Measurements from ENCODE around the gene CRYBA1.

CRYBA1 gene

DNA sequence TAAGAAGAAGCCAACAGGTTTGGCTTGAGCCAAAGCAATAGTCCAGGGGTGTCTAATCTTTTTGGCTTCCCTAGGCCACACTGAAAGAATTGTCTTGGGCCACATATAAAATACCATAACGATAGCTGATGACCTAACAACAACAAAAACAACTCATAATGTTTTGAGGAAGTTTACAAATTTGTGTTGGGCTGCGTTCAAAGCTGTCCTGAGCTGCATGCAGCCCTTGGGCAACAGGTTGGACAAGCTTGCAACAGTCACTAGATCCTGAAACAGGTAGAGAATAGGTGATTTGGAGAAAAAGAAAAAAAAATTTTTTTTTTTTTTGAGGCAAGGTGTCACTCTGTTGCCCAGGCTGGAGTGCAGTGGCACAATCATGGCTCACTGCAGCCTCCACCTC, 4.5 kb downstream of the CRYBA1 start:
- TF ChIP-seq GATA2 (IDR thresholded peaks at IDR 0.05; ENCODE audit: low read depth, low read length) (no peak), GATA3 (IDR thresholded peaks at IDR 0.05; ENCODE audit: low read depth, low read length) (no peak)

DNA sequence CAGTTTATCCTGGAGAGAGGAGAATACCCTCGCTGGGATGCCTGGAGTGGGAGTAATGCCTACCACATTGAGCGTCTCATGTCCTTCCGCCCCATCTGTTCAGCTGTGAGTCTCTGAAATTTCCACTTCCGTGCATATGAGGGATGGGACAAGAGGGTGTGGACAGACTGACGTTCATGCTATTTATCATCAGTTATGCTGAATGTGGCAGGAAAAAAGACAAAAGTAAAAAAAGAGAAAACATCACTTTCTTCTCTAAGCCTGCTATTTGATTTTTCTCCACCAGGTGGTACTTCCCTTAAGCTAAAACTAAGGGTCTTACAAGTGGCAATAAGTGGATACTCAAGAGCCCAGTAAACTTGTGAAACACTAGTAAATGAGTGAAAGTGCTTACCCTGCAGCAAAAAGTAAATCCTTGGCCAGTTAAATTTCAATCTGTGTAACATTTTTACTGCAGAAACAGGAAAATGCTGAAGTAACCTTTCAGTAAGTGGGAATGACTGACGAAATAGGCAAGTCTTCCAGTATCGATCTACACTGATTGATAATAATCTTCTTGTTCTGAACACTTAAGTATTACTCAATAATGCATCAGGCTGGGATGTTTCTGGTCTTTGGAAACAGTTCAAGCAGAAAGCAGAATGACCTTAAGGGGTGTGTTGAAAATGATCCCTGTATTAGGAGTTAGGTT, 5.6 kb downstream of the CRYBA1 start:
- TF ChIP-seq GATA3 (IDR thresholded peaks at IDR 0.05; ENCODE audit: low read depth, low read length), result no peak
- no peak for TF ChIP-seq GATA2 (IDR thresholded peaks at IDR 0.05; ENCODE audit: low read depth, low read length)

DNA sequence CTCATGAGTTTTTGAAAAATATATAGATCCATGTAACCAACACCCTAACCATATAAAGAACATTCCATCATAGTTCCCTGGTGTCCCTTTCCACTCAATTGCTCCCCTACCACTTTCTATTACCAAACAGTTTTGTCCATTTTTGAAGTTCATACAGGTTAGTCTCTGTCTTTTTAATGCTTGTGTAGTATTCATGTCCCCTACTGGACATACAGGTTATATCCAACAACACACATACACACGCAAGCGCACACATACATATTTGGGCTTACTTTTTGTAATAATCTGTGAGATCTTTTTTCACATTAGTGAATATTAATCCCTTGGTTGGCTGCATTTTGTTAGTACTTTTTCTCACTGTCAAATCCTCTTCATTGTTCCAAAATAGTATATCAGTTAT, 6.4 kb downstream of the CRYBA1 start:
- no peak for TF ChIP-seq GATA3 (IDR thresholded peaks at IDR 0.05; ENCODE audit: low read depth, low read length)
- no peak for TF ChIP-seq GATA2 (IDR thresholded peaks at IDR 0.05; ENCODE audit: low read depth, low read length)

DNA sequence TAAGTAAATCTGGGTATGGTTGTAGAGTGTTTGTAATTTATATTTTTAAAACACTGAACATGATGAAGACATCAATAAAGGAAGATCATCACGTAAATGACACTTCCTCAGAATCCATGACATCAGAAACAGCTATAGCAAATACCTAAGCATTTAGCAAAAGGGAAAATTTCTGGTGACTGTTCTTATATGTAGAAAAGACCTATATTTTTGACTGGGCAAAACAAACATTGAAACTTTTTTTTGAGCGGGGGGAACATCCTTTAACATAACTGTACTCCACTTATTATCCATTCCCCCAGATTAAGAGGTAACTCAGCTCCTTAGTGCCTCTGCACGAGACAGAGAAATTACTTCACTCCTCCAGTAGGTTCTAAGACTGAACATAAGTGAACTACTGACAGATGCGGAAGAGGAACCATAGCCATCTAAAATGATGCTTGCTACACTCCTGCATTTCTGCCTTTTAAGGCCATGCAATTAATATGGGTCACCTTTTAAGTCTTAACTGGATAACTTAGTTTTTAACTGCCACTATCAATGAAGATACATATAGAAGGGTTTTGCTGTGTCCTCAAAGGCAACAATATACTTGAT, 9.4 kb downstream of the CRYBA1 start:
- TF ChIP-seq GATA3 (IDR thresholded peaks at IDR 0.05; ENCODE audit: low read depth, low read length) (no peak), GATA2 (IDR thresholded peaks at IDR 0.05; ENCODE audit: low read depth, low read length) (no peak)

DNA sequence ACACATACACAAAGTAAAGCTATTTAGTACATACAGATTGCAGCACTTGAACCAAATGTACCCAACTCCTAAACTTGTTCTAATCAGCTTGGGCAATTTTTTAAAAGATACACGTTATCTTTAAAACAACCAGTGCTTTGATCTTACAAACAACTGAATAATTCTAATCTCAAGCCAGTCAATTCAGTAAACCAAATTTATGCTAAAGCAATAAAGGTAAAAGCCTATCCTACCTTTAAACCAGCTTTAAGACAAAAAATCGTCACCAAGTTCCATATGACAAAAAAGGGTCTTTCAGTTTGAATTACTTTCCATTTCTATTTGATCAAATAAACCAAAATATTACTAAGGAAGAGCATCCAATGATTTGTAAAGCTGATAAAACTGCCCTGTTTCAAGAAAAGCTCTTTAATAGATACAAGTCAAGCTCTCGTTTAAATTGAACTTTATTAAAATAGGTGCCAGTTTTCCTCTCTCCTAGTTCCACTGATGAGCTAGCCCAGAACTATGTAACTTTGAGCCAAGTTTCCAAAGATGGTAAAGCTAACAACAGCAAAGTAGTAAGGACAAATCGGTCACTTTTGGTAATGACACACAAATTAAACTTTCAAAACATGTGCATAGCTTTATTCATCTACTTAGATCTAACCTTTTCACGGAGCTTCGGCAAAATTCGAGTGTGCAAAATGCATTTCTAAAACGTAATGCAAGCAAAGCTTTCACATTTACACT, 10.2 kb downstream of the CRYBA1 start:
- TF ChIP-seq GATA3 (IDR thresholded peaks at IDR 0.05; ENCODE audit: low read depth, low read length), result no peak
- no peak for TF ChIP-seq GATA2 (IDR thresholded peaks at IDR 0.05; ENCODE audit: low read depth, low read length)

DNA sequence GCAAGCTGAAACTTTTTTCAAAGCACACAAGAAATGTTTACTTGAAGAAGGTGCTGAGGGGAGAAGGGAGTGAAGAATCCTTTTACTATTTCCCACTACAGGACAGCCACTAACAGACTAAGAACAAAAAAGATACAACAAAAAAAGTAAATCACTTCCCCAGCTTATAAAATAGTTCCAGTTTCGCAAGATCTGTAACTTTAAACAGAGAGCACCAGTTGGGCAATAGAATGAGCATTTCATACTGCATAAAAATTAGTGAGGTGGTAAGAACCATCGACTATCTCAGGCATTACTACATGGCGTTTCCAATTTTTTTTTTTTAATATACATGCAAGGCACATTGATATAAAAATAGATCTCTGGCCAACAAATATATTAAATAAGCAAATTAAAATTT, 11.1 kb downstream of the CRYBA1 start:
- TF ChIP-seq GATA2 (IDR thresholded peaks at IDR 0.05; ENCODE audit: low read depth, low read length), result no peak
- TF ChIP-seq GATA3 (IDR thresholded peaks at IDR 0.05; ENCODE audit: low read depth, low read length), result no peak

DNA sequence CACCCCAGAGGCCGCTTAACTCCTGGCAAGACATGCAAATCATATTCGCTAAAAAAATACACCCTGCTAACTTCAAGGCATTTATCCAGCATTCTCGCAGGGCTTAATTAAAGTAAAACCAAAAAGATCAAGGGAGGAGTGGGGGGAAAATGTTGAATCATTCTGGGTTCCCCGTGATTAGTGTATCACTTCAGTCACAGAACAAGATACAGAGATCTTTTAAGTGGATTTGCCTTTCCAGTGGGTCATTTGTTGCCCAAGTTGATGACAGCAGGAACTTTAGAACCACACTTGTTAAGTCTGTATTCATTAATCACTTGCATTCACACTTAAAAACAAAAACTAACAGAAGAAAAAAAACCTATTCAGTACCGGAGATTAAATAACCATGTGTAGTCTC, 17.3 kb downstream of the CRYBA1 start:
- no peak for TF ChIP-seq GATA2 (IDR thresholded peaks at IDR 0.05; ENCODE audit: low read depth, low read length)
- no peak for TF ChIP-seq GATA3 (IDR thresholded peaks at IDR 0.05; ENCODE audit: low read depth, low read length)

DNA sequence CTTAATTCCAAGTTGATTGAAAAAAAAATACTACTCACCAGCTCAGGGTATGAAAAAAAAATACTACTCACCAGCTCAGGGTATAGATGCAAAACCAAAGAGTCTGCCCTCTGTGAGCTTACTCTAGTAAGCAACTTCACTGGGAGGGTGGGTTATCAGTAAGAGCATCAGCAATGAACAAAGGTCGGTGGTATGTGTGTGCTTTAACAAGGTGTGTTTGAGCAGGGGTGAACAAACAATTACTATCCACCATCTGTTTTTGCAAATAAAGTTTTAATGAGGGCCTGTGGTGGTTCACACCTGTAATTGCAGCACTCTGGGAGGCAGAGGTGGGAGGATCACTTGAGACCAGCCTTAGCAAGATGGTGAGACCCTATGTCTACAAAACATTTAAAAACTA, 27.3 kb downstream of the CRYBA1 start:
- TF ChIP-seq GATA3 (IDR thresholded peaks at IDR 0.05; ENCODE audit: low read depth, low read length), result no peak
- TF ChIP-seq GATA2 (IDR thresholded peaks at IDR 0.05; ENCODE audit: low read depth, low read length), result no peak

DNA sequence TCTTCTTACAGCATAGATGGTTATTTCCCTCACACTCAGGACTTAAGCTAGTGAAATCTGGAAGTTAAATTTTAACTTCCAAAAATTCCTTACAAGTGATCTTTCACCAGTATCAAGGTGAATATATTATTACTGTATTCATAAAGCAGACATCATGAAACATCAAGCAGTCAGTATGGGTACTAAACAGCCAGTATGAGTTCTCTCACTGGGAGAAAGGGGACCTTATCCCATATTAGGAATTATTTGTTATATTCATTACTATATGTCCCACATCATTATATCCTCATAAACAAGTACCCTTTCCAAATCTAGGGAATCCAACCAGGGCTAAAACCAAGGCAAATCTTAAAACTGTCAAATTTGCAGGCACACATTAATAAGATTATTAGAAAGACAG, 32.0 kb downstream of the CRYBA1 start:
- no peak for TF ChIP-seq GATA3 (IDR thresholded peaks at IDR 0.05; ENCODE audit: low read depth, low read length)
- no peak for TF ChIP-seq GATA2 (IDR thresholded peaks at IDR 0.05; ENCODE audit: low read depth, low read length)

DNA sequence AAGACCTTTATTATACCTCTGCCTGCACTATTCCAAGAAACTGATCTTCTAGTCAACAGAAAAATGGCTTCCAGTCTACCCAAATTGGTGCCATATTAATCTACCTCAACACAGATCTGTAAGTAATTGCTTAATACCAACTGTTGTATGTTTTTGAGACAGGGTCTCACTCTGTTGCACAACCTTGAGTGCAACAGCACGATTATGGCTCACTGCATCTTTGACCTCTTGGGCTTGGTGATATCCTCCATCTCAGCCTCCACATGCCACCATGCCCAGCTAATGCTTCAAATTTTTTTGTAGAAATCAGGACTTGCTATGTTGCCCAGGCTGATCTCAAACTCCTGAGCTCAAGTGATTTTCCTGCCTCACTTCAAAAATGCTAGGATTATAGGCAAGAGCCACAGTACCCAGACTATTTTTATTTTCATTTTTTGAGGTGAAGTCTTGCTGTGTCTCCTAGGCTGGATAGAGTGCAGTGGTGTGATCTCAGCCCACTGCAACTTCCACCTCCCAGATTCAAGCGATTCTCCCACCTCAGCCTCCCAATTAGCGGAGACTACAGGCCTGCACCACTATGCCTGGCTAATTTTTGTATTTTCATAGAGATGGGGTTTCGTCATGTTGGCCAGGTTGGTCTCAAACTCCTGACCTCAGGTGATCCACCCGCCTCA, 32.9 kb downstream of the CRYBA1 start:
- TF ChIP-seq GATA2 (IDR thresholded peaks at IDR 0.05; ENCODE audit: low read depth, low read length) (no peak), GATA3 (IDR thresholded peaks at IDR 0.05; ENCODE audit: low read depth, low read length) (no peak)

DNA sequence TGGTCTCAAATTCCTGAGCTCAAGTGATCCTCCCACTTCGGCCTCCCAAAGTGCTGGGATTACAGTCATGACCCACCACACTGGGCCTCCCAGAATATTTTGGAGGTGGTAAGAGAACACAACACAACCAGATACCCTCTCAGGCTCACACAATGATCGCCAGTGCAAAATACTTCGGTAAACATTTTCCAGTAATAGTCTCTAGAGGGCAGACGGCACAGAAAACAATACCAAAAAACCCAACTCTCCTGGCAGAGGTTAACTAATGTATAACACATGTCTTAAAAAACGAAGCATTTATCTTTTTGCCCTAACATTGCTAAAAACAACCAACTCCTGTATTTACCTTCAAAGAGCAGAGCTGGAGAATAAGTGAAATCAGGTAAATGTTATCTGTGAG, 36.8 kb downstream of the CRYBA1 start:
- no peak for TF ChIP-seq GATA3 (IDR thresholded peaks at IDR 0.05; ENCODE audit: low read depth, low read length)
- no peak for TF ChIP-seq GATA2 (IDR thresholded peaks at IDR 0.05; ENCODE audit: low read depth, low read length)

DNA sequence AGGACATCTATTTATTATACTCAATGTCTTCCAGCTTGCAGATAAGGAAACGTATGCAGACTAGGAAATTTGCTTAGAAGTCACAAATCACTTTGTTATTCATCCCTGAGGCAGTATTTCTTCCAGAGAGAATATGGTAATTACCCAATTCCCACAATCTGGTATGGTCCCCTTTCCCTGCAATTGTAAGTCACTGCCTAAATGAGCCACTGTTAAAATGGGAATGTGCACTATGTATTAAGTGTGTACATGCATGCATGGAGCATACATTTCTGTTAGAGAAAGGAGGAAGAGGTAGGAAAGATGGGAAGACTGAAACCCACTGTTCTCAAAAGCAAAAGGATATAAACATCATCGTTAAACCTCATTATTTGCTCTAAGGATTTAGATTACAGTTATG, 37.3 kb downstream of the CRYBA1 start:
- TF ChIP-seq GATA3 (IDR thresholded peaks at IDR 0.05; ENCODE audit: low read depth, low read length) (no peak), GATA2 (IDR thresholded peaks at IDR 0.05; ENCODE audit: low read depth, low read length) (no peak)

DNA sequence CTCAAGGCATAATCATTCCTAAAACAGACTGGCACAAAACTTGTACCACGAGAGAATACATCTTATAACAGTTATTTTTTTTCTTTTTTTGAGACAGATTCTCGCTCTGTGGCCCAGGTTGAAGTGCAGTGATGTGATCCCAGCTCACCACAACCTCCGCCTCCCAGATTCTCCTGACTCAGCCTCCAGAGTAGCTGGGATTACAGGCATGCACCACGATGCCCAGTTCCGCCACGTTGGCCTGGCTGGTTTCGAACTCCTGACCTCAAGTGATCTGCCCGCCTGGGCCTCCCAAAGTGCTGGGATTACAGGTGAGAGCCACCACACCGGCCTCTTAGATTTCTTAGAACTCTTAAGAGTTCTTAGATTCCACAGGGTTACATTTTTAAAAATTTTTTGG, 43.2 kb downstream of the CRYBA1 start:
- TF ChIP-seq GATA2 (IDR thresholded peaks at IDR 0.05; ENCODE audit: low read depth, low read length) (no peak), GATA3 (IDR thresholded peaks at IDR 0.05; ENCODE audit: low read depth, low read length) (no peak)

DNA sequence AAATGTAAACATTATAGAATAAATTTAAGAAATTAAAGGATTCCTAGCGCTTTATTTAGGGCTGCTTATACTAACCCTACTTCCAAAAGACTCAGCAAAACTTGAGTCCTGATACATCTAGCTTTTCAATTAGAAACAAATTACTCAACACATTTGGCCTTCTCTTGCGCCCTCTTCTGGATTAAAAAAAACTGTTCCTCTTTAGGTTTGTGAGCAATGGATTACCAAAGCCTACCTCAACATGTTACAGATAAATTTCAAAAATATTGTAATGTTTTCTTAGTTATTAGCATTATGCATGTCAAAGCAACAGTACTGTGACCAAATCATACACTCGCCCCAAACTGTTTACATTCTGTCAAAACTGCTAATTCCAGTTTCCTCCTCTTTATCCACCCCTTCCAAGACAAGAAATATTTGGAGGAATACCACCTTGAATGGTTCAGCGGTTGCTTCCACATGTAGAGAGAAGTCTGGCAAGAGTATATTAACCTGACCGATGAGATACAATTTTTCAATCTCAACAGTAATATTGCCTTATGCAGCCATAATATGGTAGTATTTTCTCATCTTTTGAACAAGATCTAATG, 44.6 kb downstream of the CRYBA1 start:
- TF ChIP-seq GATA3 (IDR thresholded peaks at IDR 0.05; ENCODE audit: low read depth, low read length), result no peak
